HepG2 (cell line): ENCODE data around the gene CAMKMT. TPM values are rescaled to one million over a fixed set of nuclear protein-coding genes. Genes with fewer than 3 reads are reported as not detected.

Source experiments
- ATAC-seq: fragments of 200-7000 bp; cut with Tn5 transposase; 3 replicates; pipeline ENCODE4 v1.9.1; 2020; ENCODE audit warnings: mild to moderate bottlenecking, moderate library complexity
- BruUV-seq: library from RNA; stranded (reverse); fragments of 400-500 nt; replicated peaks from 2 replicates; lab custom pipeline; 2021; lab: Mats Ljungman, UMichigan
- CTCF ChIA-PET: fragments of 300-600 bp; formaldehyde crosslinking; extraction: SDS; loops from one replicate; lab custom pipeline; 2021; ENCODE audit warnings: low total read pairs, inconsistent platforms, low intra/inter-chr PET ratio; lab: Yijun Ruan, JAX
- POLR2A ChIA-PET: fragments of 350-600 bp; sonication (Branson Sonifier 250); formaldehyde crosslinking; loops from one replicate; lab custom pipeline; 2020; ENCODE audit warnings: antibody characterized with exemption, inconsistent platforms; lab: Yijun Ruan, JAX
- DNase-seq: peaks from one replicate; pipeline ENCODE4 v3.0.0-alpha.2; 2015; ENCODE audit warnings: low spot score
- FAIRE-seq: peaks from 3 replicates; lab custom pipeline; 2011; peaks lifted over from hg19 to GRCh38; lab: Jason Lieb, UNC
- H2AFZ ChIP-seq: one replicate; pipeline ENCODE4 v1.6.1; 2011; ENCODE audit warnings: low read length, inconsistent platforms
- H3K27ac ChIP-seq: fragments of 300-600 bp; 3 replicates; pipeline ENCODE4 v1.8.0; 2011; ENCODE audit warnings: mixed run types, mild to moderate bottlenecking, mixed read lengths, low read length, inconsistent platforms; ENCODE audit not compliant: insufficient read depth; ENCODE audit errors: extremely low read length
- H3K27me3 ChIP-seq, 2 experiments: fragments of 200-600 bp in 1 of 2; 2 replicates in 1 of 2; 3 replicates in 1 of 2; pipeline versions ENCODE4 v1.6.0 to v1.8.0; 2011; ENCODE audit warnings: low read length in 2 of 2, mild to moderate bottlenecking in 2 of 2, moderate library complexity in 2 of 2, inconsistent platforms in 1 of 2; ENCODE audit not compliant: insufficient read depth in 2 of 2, control insufficient read depth in 1 of 2
- H3K36me3 ChIP-seq, 2 experiments: fragments of 200-600 bp in 1 of 2; replicated peaks in 1 of 2; 2 replicates in 1 of 2; 3 replicates in 1 of 2; pipeline versions ENCODE4 v1.5.1 to v1.8.0; 2011; ENCODE audit warnings: low read length in 2 of 2, inconsistent platforms in 1 of 2; ENCODE audit not compliant: insufficient read depth in 2 of 2, control insufficient read depth in 1 of 2
- H3K4me1 ChIP-seq: 2 replicates; pipeline ENCODE4 v1.5.1; 2012; ENCODE audit warnings: low read length, inconsistent platforms; ENCODE audit not compliant: insufficient read depth
- H3K4me2 ChIP-seq: 2 replicates; pipeline ENCODE4 v1.6.0; 2011; ENCODE audit warnings: low read depth, low read length, inconsistent platforms
- H3K4me3 ChIP-seq, 3 experiments: fragments of 200-600 bp in 1 of 3; sonication (generic), shearing (Covaris generic) in 1 of 3; replicated peaks in 1 of 3; 2 replicates each; pipeline ENCODE4 v1.5.1; 2011 to 2016; ENCODE audit warnings: low read length in 3 of 3, inconsistent platforms in 2 of 3, low read depth in 2 of 3, mild to moderate bottlenecking in 2 of 3, control low read depth in 1 of 3, mixed read lengths in 1 of 3; ENCODE audit not compliant: insufficient read depth in 1 of 3
- H3K79me2 ChIP-seq: one replicate; pipeline ENCODE4 v1.6.1; 2011; ENCODE audit warnings: low read length, inconsistent platforms; ENCODE audit not compliant: insufficient read depth
- H3K9ac ChIP-seq: 2 replicates; pipeline ENCODE4 v1.6.0; 2011; ENCODE audit warnings: mild to moderate bottlenecking, low read depth, low read length, inconsistent platforms; ENCODE audit not compliant: insufficient read depth
- H3K9me3 ChIP-seq: 2 replicates; pipeline ENCODE4 v1.5.1; 2012; ENCODE audit warnings: mild to moderate bottlenecking, low read length
- H4K20me1 ChIP-seq: 2 replicates; pipeline ENCODE4 v1.6.0; 2011; ENCODE audit warnings: inconsistent platforms, mild to moderate bottlenecking, low read length, moderate library complexity; ENCODE audit not compliant: insufficient read depth
- CBFB ChIP-seq: sonication (generic); formaldehyde crosslinking; IDR thresholded peaks from 2 replicates; pipeline ENCODE4 v1.4.0; 2020; ENCODE audit warnings: missing genetic modification reagents
- KDM6A ChIP-seq: IDR thresholded peaks from 2 replicates; pipeline ENCODE4 v1.6.1; 2016; ENCODE audit warnings: low read depth
- PRDM10 ChIP-seq: sonication (generic); formaldehyde crosslinking; IDR thresholded peaks from 2 replicates; pipeline ENCODE4 v1.4.0; 2020; ENCODE audit warnings: low read depth, missing genetic modification reagents
- RNF219 ChIP-seq: sonication (generic); formaldehyde crosslinking; IDR thresholded peaks from 2 replicates; pipeline ENCODE4 v1.5.0; 2020; ENCODE audit warnings: mild to moderate bottlenecking, missing genetic modification reagents
- ZBTB8A ChIP-seq: sonication (generic); formaldehyde crosslinking; IDR thresholded peaks from 2 replicates; pipeline ENCODE4 v1.4.0; 2020; ENCODE audit warnings: mild to moderate bottlenecking, low read depth, missing genetic modification reagents, borderline replicate concordance
- ZNF282 ChIP-seq: fragments of 450-650 bp; IDR thresholded peaks from 2 replicates; pipeline ENCODE4 v1.6.1; 2018; ENCODE audit not compliant: partially characterized antibody
- ZNF354B ChIP-seq: sonication (generic); formaldehyde crosslinking; IDR thresholded peaks from 2 replicates; pipeline ENCODE4 v1.8.0; 2022; ENCODE audit warnings: mild to moderate bottlenecking, missing genetic modification reagents
- ZNF441 ChIP-seq: sonication (generic); formaldehyde crosslinking; IDR thresholded peaks from 2 replicates; pipeline ENCODE4 v1.7.0; 2021; ENCODE audit warnings: missing genetic modification reagents, borderline replicate concordance
- ZNF468 ChIP-seq: sonication (generic); formaldehyde crosslinking; IDR thresholded peaks from 2 replicates; pipeline ENCODE4 v1.8.0; 2022; ENCODE audit warnings: mild to moderate bottlenecking, moderate library complexity, missing genetic modification reagents
- ZNF747 ChIP-seq: sonication (generic); formaldehyde crosslinking; IDR thresholded peaks from 2 replicates; pipeline ENCODE4 v1.8.1; 2023; ENCODE audit warnings: missing genetic modification reagents, mild to moderate bottlenecking, borderline replicate concordance
- WGBS: methylation state at CpG from one replicate; pipeline ENCODE4 v1.1.6; 2017; ENCODE audit warnings: low lambda C conversion rate; 5-methylcytosine and 5-hydroxymethylcytosine counted together
- in situ Hi-C: cut with HindIII; loops from 2 replicates; pipeline ENCODE4 v1.10.0; 2017; ENCODE audit warnings: low pct_unique_long_range_greater_than_20kb; ENCODE audit not compliant: extremely low pct_ligation_motif_present
- intact Hi-C: fragments of 100-400 bp; cut with micrococcal nuclease; formaldehyde crosslinking; loops from one replicate; pipeline ENCODE4 v1.10.0; 2022; ENCODE audit not compliant: unreplicated experiment
- polyA plus RNA-seq, 8 experiments: library from polyadenylated mRNA; depleted of rRNA in 3 of 8; stranded (reverse) in 7 of 8; unstranded in 1 of 8; fragments of >200 nt; fragmentation: Illumina TruSeq in 4 of 8; extraction: Trizol in 4 of 8; gene quantifications; 2 replicates each; pipeline versions ENCODE4 v1.2.1 to v1.2.3, GENCODE V29; 2011 to 2016; ENCODE audit warnings: low read depth in 4 of 8, missing spikeins in 1 of 8, mixed read lengths in 1 of 8; ENCODE audit not compliant: insufficient read depth in 1 of 8
- total RNA-seq, 5 experiments: library from RNA; depleted of rRNA; stranded (reverse); fragments of >200 nt; fragmentation: Illumina TruSeq; extraction: Trizol; gene quantifications; 2 replicates each; pipeline ENCODE4 v1.2.3, GENCODE V29; 2016; ENCODE audit warnings: low read depth in 1 of 5
- TF ChIP-seq, protein P1 (sequence below): sonication (generic); formaldehyde crosslinking; IDR thresholded peaks from 2 replicates; pipeline ENCODE4 v1.4.0; 2020; ENCODE audit warnings: mild to moderate bottlenecking, missing genetic modification reagents
- TF ChIP-seq, protein P2 (sequence below): IDR thresholded peaks from 2 replicates; pipeline ENCODE4 v1.6.1; 2016
- TF ChIP-seq, protein P3 (sequence below): sonication (generic); formaldehyde crosslinking; IDR thresholded peaks from 2 replicates; pipeline ENCODE4 v1.9.0; 2021; ENCODE audit warnings: missing genetic modification reagents, mild to moderate bottlenecking, borderline replicate concordance

Gene CAMKMT
- total and polyA plus RNA-seq, 2 of the 13 experiments (the other 11 are each of a cell fraction or from before 2014, with no cell fraction given): 6.9 to 20.8 TPM

DNA sequence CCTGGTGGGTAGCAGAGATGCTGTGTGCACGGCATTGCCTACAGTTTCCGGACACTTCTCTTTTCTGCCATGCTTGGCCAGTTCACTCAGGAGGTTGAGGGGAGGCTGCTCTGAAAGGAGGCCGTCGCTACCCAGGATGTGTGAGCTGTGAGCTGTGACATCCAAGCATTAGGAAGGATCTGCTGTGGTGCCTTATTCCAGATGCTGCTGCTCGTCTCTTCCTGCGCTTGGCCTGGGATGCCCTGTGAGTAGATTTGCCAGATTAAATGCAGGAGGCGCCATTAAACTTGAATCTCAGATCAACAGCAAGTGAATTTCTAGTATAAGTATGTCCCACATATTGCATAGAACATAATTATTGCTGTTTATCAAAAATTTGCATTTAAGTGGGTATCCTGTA lies 455.5 kb downstream of the CAMKMT start (continued):
- no peak for TF ChIP-seq PRDM10 (CRISPR knock-in tag)

DNA sequence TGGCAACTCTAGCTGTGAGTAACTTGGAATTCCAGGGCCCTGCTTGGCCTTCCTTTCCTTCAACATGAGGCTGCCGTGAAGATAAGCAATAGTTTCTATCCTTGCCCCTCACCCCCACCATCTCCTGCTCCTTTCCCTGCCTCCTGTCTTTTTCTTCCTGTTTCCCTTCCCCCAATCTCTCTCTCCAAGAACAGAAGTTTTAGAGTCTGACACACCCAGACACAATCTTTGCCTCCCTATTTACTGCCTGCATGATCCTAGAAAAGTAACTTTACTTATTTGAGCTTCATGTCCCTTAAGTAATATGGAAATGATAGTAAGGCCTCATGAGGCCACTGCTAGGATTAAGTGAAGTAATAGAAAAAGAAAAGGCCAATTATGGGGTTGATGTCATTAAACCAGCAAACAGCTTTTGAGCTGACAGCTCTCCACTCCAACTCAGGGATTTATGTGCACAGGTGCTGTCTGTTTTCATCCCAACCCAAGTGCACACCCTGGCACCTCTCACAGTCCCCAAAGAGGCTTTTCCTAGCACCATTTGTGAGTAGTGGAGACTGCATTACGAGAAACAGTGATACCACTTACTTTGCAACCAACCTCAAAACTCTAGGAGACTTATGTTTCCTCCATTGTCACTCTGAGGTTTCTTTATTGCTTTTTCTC lies 456.1 kb downstream of the CAMKMT start:
- 5% methylated on average over 2 of the region's 2 CpGs for WGBS
- POLR2A ChIA-PET: no interaction called here
- peaks cover 0 to 15% of the 10 kb centered on the region in 2 experiments; a peak in 1 of 5 replicates for H3K27me3 ChIP-seq
- DNase-seq: no peak
- no peaks in the 10 kb centered on the region for H3K79me2 ChIP-seq
- ATAC-seq: no peak
- H4K20me1 ChIP-seq: no peaks in the 10 kb centered on the region
- no peaks in the 10 kb centered on the region for H3K36me3 ChIP-seq
- no peak overlapping the region for H2AFZ ChIP-seq
- no peak for FAIRE-seq
- H3K4me3 ChIP-seq: no peak overlapping the region
- intact Hi-C loops: no loop called here
- H3K4me1 ChIP-seq: 0 out of 2 replicates have a peak, but pooled peaks cover 4% of the 10 kb centered on the region
- CTCF ChIA-PET: no interaction called here
- H3K9ac ChIP-seq: no peak overlapping the region
- no TSS peak for BruUV-seq
- H3K4me2 ChIP-seq: no peak overlapping the region
- in situ Hi-C loops: no loop called here
- no peak overlapping the region for H3K27ac ChIP-seq
- H3K9me3 ChIP-seq: no peaks in the 10 kb centered on the region
- no peak for TF ChIP-seq ZNF468 (CRISPR knock-in tag)
- TF ChIP-seq, protein P1, sequence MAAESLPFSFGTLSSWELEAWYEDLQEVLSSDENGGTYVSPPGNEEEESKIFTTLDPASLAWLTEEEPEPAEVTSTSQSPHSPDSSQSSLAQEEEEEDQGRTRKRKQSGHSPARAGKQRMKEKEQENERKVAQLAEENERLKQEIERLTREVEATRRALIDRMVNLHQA (CRISPR knock-in tag): no peak
- TF ChIP-seq, protein P2, sequence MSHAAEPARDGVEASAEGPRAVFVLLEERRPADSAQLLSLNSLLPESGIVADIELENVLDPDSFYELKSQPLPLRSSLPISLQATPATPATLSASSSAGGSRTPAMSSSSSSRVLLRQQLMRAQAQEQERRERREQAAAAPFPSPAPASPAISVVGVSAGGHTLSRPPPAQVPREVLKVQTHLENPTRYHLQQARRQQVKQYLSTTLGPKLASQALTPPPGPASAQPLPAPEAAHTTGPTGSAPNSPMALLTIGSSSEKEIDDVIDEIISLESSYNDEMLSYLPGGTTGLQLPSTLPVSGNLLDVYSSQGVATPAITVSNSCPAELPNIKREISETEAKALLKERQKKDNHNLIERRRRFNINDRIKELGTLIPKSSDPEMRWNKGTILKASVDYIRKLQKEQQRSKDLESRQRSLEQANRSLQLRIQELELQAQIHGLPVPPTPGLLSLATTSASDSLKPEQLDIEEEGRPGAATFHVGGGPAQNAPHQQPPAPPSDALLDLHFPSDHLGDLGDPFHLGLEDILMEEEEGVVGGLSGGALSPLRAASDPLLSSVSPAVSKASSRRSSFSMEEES (CRISPR knock-in tag): no peak
- TF ChIP-seq ZNF282: no peak
- TF ChIP-seq RNF219: no peak
- no peak for TF ChIP-seq ZNF441
- no peak for TF ChIP-seq KDM6A (CRISPR knock-in tag)
- TF ChIP-seq CBFB: no peak
- TF ChIP-seq, protein P3, sequence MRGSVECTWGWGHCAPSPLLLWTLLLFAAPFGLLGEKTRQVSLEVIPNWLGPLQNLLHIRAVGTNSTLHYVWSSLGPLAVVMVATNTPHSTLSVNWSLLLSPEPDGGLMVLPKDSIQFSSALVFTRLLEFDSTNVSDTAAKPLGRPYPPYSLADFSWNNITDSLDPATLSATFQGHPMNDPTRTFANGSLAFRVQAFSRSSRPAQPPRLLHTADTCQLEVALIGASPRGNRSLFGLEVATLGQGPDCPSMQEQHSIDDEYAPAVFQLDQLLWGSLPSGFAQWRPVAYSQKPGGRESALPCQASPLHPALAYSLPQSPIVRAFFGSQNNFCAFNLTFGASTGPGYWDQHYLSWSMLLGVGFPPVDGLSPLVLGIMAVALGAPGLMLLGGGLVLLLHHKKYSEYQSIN: no peak
- no peak for TF ChIP-seq ZBTB8A (CRISPR knock-in tag)
- TF ChIP-seq ZNF747 (CRISPR knock-in tag): no peak
- no peak for TF ChIP-seq ZNF354B
